K562 (cell line): Measurements from ENCODE around the gene ADGRD1. TPM values are rescaled to one million over a fixed set of nuclear protein-coding genes. Genes with fewer than 3 reads are reported as not detected.

Experiments
- ATAC-seq: fragments of 200-7000 bp; cut with Tn5 transposase; 3 replicates; pipeline ENCODE4 v1.9.1; 2020; ENCODE audit warnings: moderate library complexity
- BruUV-seq: library from RNA; stranded (reverse); fragments of 400-500 nt; replicated peaks from 2 replicates; lab custom pipeline; 2021; lab: Mats Ljungman, UMichigan
- CTCF ChIA-PET: fragments of 300-600 bp; formaldehyde crosslinking; extraction: SDS; loops from one replicate; lab custom pipeline; 2021; ENCODE audit warnings: low intra/inter-chr PET ratio; lab: Yijun Ruan, JAX
- POLR2A ChIA-PET: fragments of 300-600, 350-650 bp; sonication (Branson Sonifier 250); formaldehyde crosslinking; extraction: SDS; loops from one replicate; lab custom pipeline; 2021; ENCODE audit warnings: antibody characterized with exemption, inconsistent platforms; lab: Yijun Ruan, JAX
- DNase-seq, 4 experiments: peaks; one replicate each; pipeline versions ENCODE4 v3.0.0 to v3.0.0-alpha.2; 2011 to 2018; ENCODE audit warnings: low spot score in 3 of 4, mixed read lengths in 3 of 4; ENCODE audit errors: extremely low read depth in 1 of 4
- FAIRE-seq: peaks from 2 replicates; lab custom pipeline; 2011; peaks lifted over from hg19 to GRCh38; lab: Jason Lieb, UNC
- H2AFZ ChIP-seq: 2 replicates; pipeline ENCODE4 v1.6.0; 2011; ENCODE audit warnings: low read depth, low read length, control low read depth, inconsistent platforms
- H3K27ac ChIP-seq: fragments of 200-600 bp; 3 replicates; pipeline ENCODE4 v1.8.0; 2011; ENCODE audit warnings: low read depth, mild to moderate bottlenecking, control low read depth, inconsistent platforms, low read length, moderate library complexity, mixed read lengths; ENCODE audit errors: extremely low read depth
- H3K27me3 ChIP-seq, 2 experiments: fragments of 300-600 bp in 1 of 2; 2 replicates in 1 of 2; 3 replicates in 1 of 2; pipeline versions ENCODE4 v1.6.0 to v1.8.0; 2011; ENCODE audit warnings: inconsistent platforms in 2 of 2, low read length in 2 of 2, mild to moderate bottlenecking in 1 of 2, mixed read lengths in 1 of 2, moderate library complexity in 1 of 2; ENCODE audit not compliant: control insufficient read depth in 2 of 2, insufficient read depth in 2 of 2
- H3K36me3 ChIP-seq: fragments of 300-600 bp; 3 replicates; pipeline ENCODE4 v1.8.0; 2011; ENCODE audit warnings: mild to moderate bottlenecking, low read length, inconsistent platforms; ENCODE audit not compliant: control insufficient read depth, insufficient read depth
- H3K4me1 ChIP-seq, 2 experiments: fragments of 200-600 bp in 1 of 2; replicated peaks in 1 of 2; 2 replicates in 1 of 2; 3 replicates in 1 of 2; pipeline versions ENCODE4 v1.5.1 to v1.8.0; 2011; ENCODE audit warnings: inconsistent platforms in 2 of 2, low read length in 2 of 2, mild to moderate bottlenecking in 1 of 2, mixed read lengths in 1 of 2, moderate library complexity in 1 of 2; ENCODE audit not compliant: control insufficient read depth in 2 of 2, insufficient read depth in 2 of 2
- H3K4me2 ChIP-seq: 2 replicates; pipeline ENCODE4 v1.6.1; 2011; ENCODE audit warnings: low read length, control low read depth, inconsistent platforms, mixed read lengths; ENCODE audit not compliant: insufficient read depth
- H3K4me3 ChIP-seq: fragments of 200-600 bp; sonication (generic), shearing (Covaris generic); 2 replicates; pipeline ENCODE4 v1.5.1; 2016; ENCODE audit warnings: control low read depth, inconsistent platforms
- H3K79me2 ChIP-seq: fragments of 200-600 bp; 3 replicates; pipeline ENCODE4 v1.8.0; 2011; ENCODE audit warnings: low read length, inconsistent platforms; ENCODE audit not compliant: control insufficient read depth, insufficient read depth
- H3K9ac ChIP-seq, 2 experiments: 2 replicates each; pipeline versions ENCODE4 v1.6.0 to v1.6.1; 2011; ENCODE audit warnings: low read depth in 2 of 2, low read length in 2 of 2, control low read depth in 1 of 2, inconsistent platforms in 1 of 2, mild to moderate bottlenecking in 1 of 2, mixed read lengths in 1 of 2; ENCODE audit not compliant: insufficient read depth in 1 of 2
- H3K9me1 ChIP-seq: one replicate; pipeline ENCODE4 v1.6.0; 2011; ENCODE audit warnings: inconsistent platforms, mild to moderate bottlenecking, low read length, moderate library complexity; ENCODE audit not compliant: control insufficient read depth, insufficient read depth
- H3K9me3 ChIP-seq: replicated peaks from 2 replicates; pipeline ENCODE4 v1.5.1; 2011; ENCODE audit warnings: low read depth, low read length, inconsistent platforms; ENCODE audit not compliant: control insufficient read depth, insufficient read depth
- H4K20me1 ChIP-seq: replicated peaks from 2 replicates; pipeline ENCODE4 v1.6.1; 2011; ENCODE audit warnings: low read length, inconsistent platforms, mixed read lengths; ENCODE audit not compliant: control insufficient read depth, insufficient read depth
- FOXO4 ChIP-seq: fragments of 450-650 bp; formaldehyde crosslinking; IDR thresholded peaks from 2 replicates; pipeline ENCODE4 v1.4.0; 2020; ENCODE audit warnings: mild to moderate bottlenecking, moderate library complexity
- HINFP ChIP-seq: fragments of 450-650 bp; conservative IDR thresholded peaks from 2 replicates; pipeline ENCODE4 v1.6.1; 2016; ENCODE audit warnings: missing genetic modification characterization, low read depth, mild to moderate bottlenecking, control low read depth, missing compliant biosample characterization
- KDM2B ChIP-seq: fragments of 250-450 bp; sonication (Bioruptor Pico); IDR thresholded peaks from 2 replicates; pipeline ENCODE4 v1.8.0; 2021; ENCODE audit warnings: mild to moderate bottlenecking, moderate library complexity
- MBD1 ChIP-seq: fragments of 250-450 bp; sonication (Bioruptor Pico); IDR thresholded peaks from 2 replicates; pipeline ENCODE4 v1.8.0; 2022; ENCODE audit warnings: inconsistent platforms
- NR2C2 ChIP-seq, 2 experiments: fragments of 200-800 bp in 1 of 2; sonication (Bioruptor generic) in 1 of 2; sonication (generic) in 1 of 2; formaldehyde crosslinking in 1 of 2; IDR thresholded peaks; 2 replicates each; pipeline versions ENCODE4 v1.6.1 to v1.8.0; 2016 to 2022; ENCODE audit warnings: mild to moderate bottlenecking in 1 of 2, missing compliant biosample characterization in 1 of 2, missing genetic modification characterization in 1 of 2, missing genetic modification reagents in 1 of 2
- PHTF2 ChIP-seq: fragments of 250-450 bp; sonication (Bioruptor Pico); IDR thresholded peaks from 2 replicates; pipeline ENCODE4 v1.5.0; 2021; ENCODE audit warnings: mild to moderate bottlenecking
- PML ChIP-seq: IDR thresholded peaks from 2 replicates; pipeline ENCODE4 v1.6.1; 2012; ENCODE audit warnings: low read length, inconsistent platforms
- SMARCA4 ChIP-seq: fragments of 450-650 bp; IDR thresholded peaks from 2 replicates; pipeline ENCODE4 v1.6.1; 2016
- TFE3 ChIP-seq: fragments of 450-650 bp; formaldehyde crosslinking; IDR thresholded peaks from 2 replicates; pipeline ENCODE4 v1.4.0; 2020; ENCODE audit warnings: mild to moderate bottlenecking, mixed read lengths
- USF1 ChIP-seq: sonication (generic); formaldehyde crosslinking; IDR thresholded peaks from 2 replicates; pipeline ENCODE4 v1.9.0; 2022; ENCODE audit warnings: mild to moderate bottlenecking, missing genetic modification reagents
- ZBTB12 ChIP-seq: fragments of 250-450 bp; sonication (Bioruptor Pico); IDR thresholded peaks from 2 replicates; pipeline ENCODE4 v1.4.0; 2020
- WGBS: fragments of 100-300 bp; shearing (Covaris generic); methylation state at CpG from one replicate; pipeline ENCODE4 v1.1.6; 2016; ENCODE audit warnings: low coverage, mixed read lengths; ENCODE audit not compliant: insufficient coverage; ENCODE audit errors: missing lambda C conversion rate; 5-methylcytosine and 5-hydroxymethylcytosine counted together
- in situ Hi-C: fragments of 300-500 bp; cut with MboI; formaldehyde crosslinking; loops from 4 replicates; pipeline ENCODE4 v1.15.0; 2018; ENCODE audit warnings: inconsistent platforms, mixed read lengths
- intact Hi-C: fragments of 100-400 bp; cut with micrococcal nuclease; formaldehyde crosslinking; loops from 2 replicates; pipeline ENCODE4 v1.14.2; 2022
- polyA plus RNA-seq, 8 experiments: library from polyadenylated mRNA; depleted of rRNA in 4 of 8; stranded (reverse) in 5 of 8; unstranded in 3 of 8; fragments of >200 nt; fragmentation: Nextera tagmentation in 2 of 8; fragmentation: Illumina TruSeq in 1 of 8; extraction: Ambion mirVana in 2 of 8; extraction: Trizol in 1 of 8; gene quantifications; 2 replicates each; pipeline versions ENCODE4 v1.2.1 to v1.2.3, GENCODE V29; 2011 to 2014; ENCODE audit warnings: inconsistent platforms in 1 of 8, missing spikeins in 1 of 8
- total RNA-seq, 7 experiments: library from RNA; depleted of rRNA in 6 of 7; stranded (reverse); fragments of >200 nt in 6 of 7; fragmentation: Illumina TruSeq in 2 of 7; extraction: Trizol in 2 of 7; gene quantifications; 2 replicates each; pipeline versions ENCODE4 v1.2.1 to v1.2.3, GENCODE V29; 2011 to 2021; ENCODE audit warnings: low replicate concordance in 1 of 7

The ADGRD1 gene
- total and polyA plus RNA-seq, 9 of the 15 experiments (the other 6 are each of a cell fraction or from before 2014, with no cell fraction given): 1.7 to 11.7 (median 3.3) TPM

- FAIRE-seq: no peak
- TF ChIP-seq NR2C2 (CRISPR knock-in tag; IDR thresholded peaks at IDR 0.05) (no peak), NR2C2 (tag; IDR thresholded peaks at IDR 0.05) (no peak), PML (no peak), MBD1 (CRISPR knock-in tag) (no peak), USF1 (peak; percentile 50), FOXO4 (CRISPR knock-in tag) (no peak), SMARCA4 (no peak), PHTF2 (CRISPR knock-in tag) (no peak), HINFP (tag) (no peak), TFE3 (CRISPR knock-in tag) (peak; percentile 57), ZBTB12 (CRISPR knock-in tag) (no peak), KDM2B (CRISPR knock-in tag) (no peak)
Measured at GRCh38 chr12:130929363-130929762, 24.3 kb upstream of the ADGRD1 start.

More at GRCh38 chr12:130929363-130929762, 24.3 kb upstream of the ADGRD1 start:
- in situ Hi-C loops: loop anchor here (10.0 kb wide), 1 partner anchor 895 kb away; the partner anchor contains the start of gene MMP17
- H3K4me1 ChIP-seq: peaks cover 5 to 7% of the 10 kb centered on the region in 2 experiments; a peak in 1 of 5 replicates
- H4K20me1 ChIP-seq: no peaks in the 10 kb centered on the region
- POLR2A ChIA-PET: interaction anchor here (0.6 kb wide), 1 partner anchor 27 kb away, joined by 3 read pairs; no protein-coding TSS in a partner anchor
- no TSS peak for BruUV-seq
- DNase-seq (no peak), ATAC-seq (no peak)
- no peaks in the 10 kb centered on the region for H3K9me3 ChIP-seq
- H3K4me2 ChIP-seq: no peak overlapping the region
- H3K9me1 ChIP-seq: no peaks in the 10 kb centered on the region
- no peak overlapping the region for H2AFZ ChIP-seq
- no peak overlapping the region for H3K9ac ChIP-seq
- intact Hi-C loops: no loop called here
- no peaks in the 10 kb centered on the region for H3K79me2 ChIP-seq
- WGBS: under 1% methylated on average over 8 of the region's 8 CpGs
- no peak overlapping the region for H3K4me3 ChIP-seq
- no peaks in the 10 kb centered on the region for H3K36me3 ChIP-seq
- no peak overlapping the region for H3K27ac ChIP-seq
- peaks cover 46 to 71% of the 10 kb centered on the region in 2 experiments for H3K27me3 ChIP-seq
- CTCF ChIA-PET: no interaction called here
